ENCODE data around the gene CRTAC1.

GRCh38 chr10:97964748-97965147 lies 65.7 kb downstream of the CRTAC1 start:
- TF ChIP-seq POLR2A (IDR thresholded peaks at IDR 0.05; ENCODE audit: low read depth, low read length) (no peak), CTCF (IDR thresholded peaks at IDR 0.05 in 2 of 3, conservative IDR thresholded peaks at IDR 0.05 in 1 of 3; ENCODE audit: control insufficient read depth in 2 of 3, extremely low read depth in 1 of 3, insufficient read depth in 1 of 3, low read depth in 3 of 3, low read length in 3 of 3) (no peak), NFYA (IDR thresholded peaks at IDR 0.05; ENCODE audit: borderline replicate concordance, low read depth, low read length) (no peak), CEBPZ (IDR thresholded peaks at IDR 0.05; ENCODE audit: low read depth, low read length) (no peak), MTA3 (IDR thresholded peaks at IDR 0.05; ENCODE audit: borderline replicate concordance, low read length) (no peak), ATF2 (IDR thresholded peaks at IDR 0.05; ENCODE audit: low read length) (no peak), CHD4 (IDR thresholded peaks at IDR 0.05) (no peak), EZH2 (IDR thresholded peaks at IDR 0.05; ENCODE audit: borderline replicate concordance, control insufficient read depth, low read depth, low read length) (no peak), TCF7 (IDR thresholded peaks at IDR 0.05; ENCODE audit: borderline replicate concordance) (no peak), BHLHE40 (IDR thresholded peaks at IDR 0.05; ENCODE audit: borderline replicate concordance in 1 of 2, low read depth in 2 of 2, low read length in 1 of 2) (no peak), POLR2AphosphoS2 (IDR thresholded peaks at IDR 0.05; ENCODE audit: low read depth, low read length) (no peak), ELK1 (IDR thresholded peaks at IDR 0.05; ENCODE audit: low read depth, low read length) (no peak)

All from GM12878 (cell line).